HCT116 (cell line): ENCODE measurements around the gene CD164. TPM values are rescaled to one million over a fixed set of nuclear protein-coding genes. Genes with fewer than 3 reads are reported as not detected.

Experiments used
- ATAC-seq: fragments of 200-7000 bp; cut with Tn5 transposase; 2 replicates; pipeline ENCODE4 v1.9.1; 2020; ENCODE audit warnings: mild to moderate bottlenecking, moderate library complexity
- BruUV-seq: library from RNA; stranded (reverse); fragments of 400-500 nt; replicated peaks from 2 replicates; lab custom pipeline; 2021; lab: Mats Ljungman, UMichigan
- CTCF ChIA-PET: fragments of 300-600 bp; sonication (Branson Sonifier 250); formaldehyde crosslinking; loops from one replicate; lab custom pipeline; 2021; ENCODE audit warnings: antibody characterized with exemption; lab: Charles Lee
- POLR2A ChIA-PET: fragments of 300-600, 350-600 bp; sonication (Branson Sonifier 250); formaldehyde crosslinking; loops from one replicate; lab custom pipeline; 2021; ENCODE audit warnings: antibody characterized with exemption; lab: Charles Lee
- RAD21 ChIA-PET, 2 experiments: fragments of 300-600 bp; sonication (Branson Sonifier 250); formaldehyde crosslinking; loops; one replicate each; lab custom pipeline; 2023; ENCODE audit warnings: low total read pairs in 2 of 2; ENCODE audit not compliant: uncharacterized antibody in 2 of 2, unreplicated experiment in 2 of 2, low non-redundant PET in 1 of 2; lab: Charles Lee
- DNase-seq: peaks from one replicate; pipeline ENCODE4 v3.0.0-alpha.2; 2010; ENCODE audit warnings: low read depth, low spot score
- H2AFZ ChIP-seq: fragments of 200-600 bp; shearing (Covaris generic), sonication (generic); 2 replicates; pipeline ENCODE4 v1.6.1; 2017; ENCODE audit warnings: low read depth, mixed run types, mixed read lengths, antibody characterized with exemption, low read length; ENCODE audit not compliant: poor library complexity, severe bottlenecking
- H3K27ac ChIP-seq: 2 replicates; pipeline ENCODE4 v1.5.1; 2012; ENCODE audit warnings: low read depth, low read length
- H3K27me3 ChIP-seq: fragments of 200-600 bp; sonication (generic); 2 replicates; pipeline ENCODE4 v1.6.1; 2016; ENCODE audit warnings: mixed run types, low read length, mixed read lengths; ENCODE audit not compliant: insufficient read depth
- H3K36me3 ChIP-seq, 2 experiments: fragments of 200-500 bp in 1 of 2; fragments of 200-600 bp in 1 of 2; sonication (Bioruptor generic) in 1 of 2; sonication (generic) in 1 of 2; 2 replicates each; pipeline versions ENCODE4 v1.5.1 to v1.6.1; 2014 to 2016; ENCODE audit warnings: low read length in 2 of 2, inconsistent platforms in 1 of 2, mixed read lengths in 1 of 2, mixed run types in 1 of 2; ENCODE audit not compliant: insufficient read depth in 2 of 2, control insufficient read depth in 1 of 2
- H3K4me1 ChIP-seq, 2 experiments: fragments of 200-600 bp in 1 of 2; sonication (generic) in 1 of 2; 2 replicates each; pipeline versions ENCODE4 v1.5.1 to v1.6.1; 2012 to 2017; ENCODE audit warnings: low read length in 2 of 2, inconsistent platforms in 1 of 2, mild to moderate bottlenecking in 1 of 2, mixed read lengths in 1 of 2, mixed run types in 1 of 2, moderate library complexity in 1 of 2; ENCODE audit not compliant: insufficient read depth in 2 of 2, control insufficient read depth in 1 of 2
- H3K4me2 ChIP-seq: fragments of 200-600 bp; sonication (generic); 2 replicates; pipeline ENCODE4 v1.6.1; 2017; ENCODE audit warnings: mixed run types, low read length, mixed read lengths
- H3K4me3 ChIP-seq, 2 experiments: fragments of 200-600 bp in 1 of 2; sonication (generic) in 1 of 2; replicated peaks in 1 of 2; 2 replicates each; pipeline ENCODE4 v1.5.1; 2011 to 2016; ENCODE audit warnings: low read length in 2 of 2, control low read depth in 1 of 2, low read depth in 1 of 2, mild to moderate bottlenecking in 1 of 2, mixed read lengths in 1 of 2, mixed run types in 1 of 2
- H3K79me2 ChIP-seq: fragments of 200-600 bp; sonication (generic); 2 replicates; pipeline ENCODE4 v1.6.1; 2017; ENCODE audit warnings: mild to moderate bottlenecking, mixed run types, low read length, moderate library complexity, mixed read lengths; ENCODE audit not compliant: insufficient read depth
- H3K9ac ChIP-seq: fragments of 200-600 bp; sonication (generic); 2 replicates; pipeline ENCODE4 v1.6.1; 2016; ENCODE audit warnings: low read length, mixed read lengths
- H3K9me2 ChIP-seq: fragments of 200-600 bp; sonication (generic), shearing (Covaris generic); 2 replicates; pipeline ENCODE4 v1.6.1; 2017; ENCODE audit warnings: mixed run types, mild to moderate bottlenecking, moderate library complexity; ENCODE audit not compliant: insufficient read depth
- H3K9me3 ChIP-seq, 2 experiments: fragments of 200-500 bp in 1 of 2; fragments of 200-600 bp in 1 of 2; sonication (Bioruptor generic) in 1 of 2; sonication (generic) in 1 of 2; 2 replicates each; pipeline ENCODE4 v1.6.1; 2014 to 2017; ENCODE audit warnings: low read length in 2 of 2, mixed read lengths in 2 of 2, inconsistent platforms in 1 of 2, low read depth in 1 of 2, mild to moderate bottlenecking in 1 of 2, mixed run types in 1 of 2, moderate library complexity in 1 of 2; ENCODE audit not compliant: control insufficient read depth in 1 of 2, insufficient read depth in 1 of 2
- H4K20me1 ChIP-seq: fragments of 200-600 bp; sonication (generic), shearing (Covaris generic); 2 replicates; pipeline ENCODE4 v1.6.1; 2017; ENCODE audit warnings: mixed run types, mild to moderate bottlenecking, moderate library complexity; ENCODE audit not compliant: insufficient read depth
- ELF1 ChIP-seq: IDR thresholded peaks from 2 replicates; pipeline ENCODE4 v1.6.1; 2012; ENCODE audit warnings: low read depth, borderline replicate concordance
- EZH2phosphoT487 ChIP-seq: fragments of 200-600 bp; IDR thresholded peaks from 2 replicates; pipeline ENCODE4 v1.6.1; 2018; ENCODE audit warnings: antibody characterized with exemption, borderline replicate concordance
- JUND ChIP-seq: IDR thresholded peaks from 2 replicates; pipeline ENCODE4 v1.6.1; 2012
- RAD21 ChIP-seq: IDR thresholded peaks from 2 replicates; pipeline ENCODE4 v1.6.1; 2012; ENCODE audit warnings: low read depth, mild to moderate bottlenecking
- SIN3A ChIP-seq: IDR thresholded peaks from 2 replicates; pipeline ENCODE4 v1.6.1; 2012; ENCODE audit warnings: low read depth
- SP1 ChIP-seq: IDR thresholded peaks from 2 replicates; pipeline ENCODE4 v1.6.1; 2012; ENCODE audit warnings: low read depth
- SRF ChIP-seq: IDR thresholded peaks from 2 replicates; pipeline ENCODE4 v1.6.1; 2012; ENCODE audit warnings: low read depth
- TCF7L2 ChIP-seq: IDR thresholded peaks from 2 replicates; pipeline ENCODE4 v1.7.0; 2011; ENCODE audit warnings: borderline replicate concordance, inconsistent platforms; ENCODE audit not compliant: insufficient read depth, insufficient read length; ENCODE audit errors: extremely low read depth
- YY1 ChIP-seq: IDR thresholded peaks from 2 replicates; pipeline ENCODE4 v1.6.1; 2011; ENCODE audit warnings: low read length, low read depth, moderate library complexity, mild to moderate bottlenecking; ENCODE audit not compliant: insufficient replicate concordance; ENCODE audit errors: extremely low read depth
- ZFX ChIP-seq: fragments of 450-650 bp; IDR thresholded peaks from 2 replicates; pipeline ENCODE4 v1.6.1; 2017
- intact Hi-C: fragments of 100-400 bp; cut with micrococcal nuclease; formaldehyde crosslinking; loops from 2 replicates; pipeline ENCODE4 v1.10.0; 2022
- total RNA-seq: library from RNA; stranded (reverse); gene quantifications from one replicate; pipeline ENCODE4 v1.2.1, GENCODE V29; 2021; ENCODE audit not compliant: unreplicated experiment
- TF ChIP-seq, protein P1 (sequence below), 3 experiments: fragments of 200-600 bp in 1 of 3; sonication (generic) in 1 of 3; IDR thresholded peaks in 2 of 3; conservative IDR thresholded peaks in 1 of 3; 2 replicates each; pipeline ENCODE4 v1.5.1; 2012 to 2017; ENCODE audit warnings: low read depth in 2 of 3, low read length in 2 of 3, antibody characterized with exemption in 1 of 3, borderline replicate concordance in 1 of 3, control low read depth in 1 of 3, mild to moderate bottlenecking in 1 of 3, mixed read lengths in 1 of 3, mixed run types in 1 of 3, moderate library complexity in 1 of 3; ENCODE audit not compliant: insufficient read depth in 1 of 3

The CD164 gene
- total RNA-seq, 1 experiment from 2014 or later: 171 TPM

DNA sequence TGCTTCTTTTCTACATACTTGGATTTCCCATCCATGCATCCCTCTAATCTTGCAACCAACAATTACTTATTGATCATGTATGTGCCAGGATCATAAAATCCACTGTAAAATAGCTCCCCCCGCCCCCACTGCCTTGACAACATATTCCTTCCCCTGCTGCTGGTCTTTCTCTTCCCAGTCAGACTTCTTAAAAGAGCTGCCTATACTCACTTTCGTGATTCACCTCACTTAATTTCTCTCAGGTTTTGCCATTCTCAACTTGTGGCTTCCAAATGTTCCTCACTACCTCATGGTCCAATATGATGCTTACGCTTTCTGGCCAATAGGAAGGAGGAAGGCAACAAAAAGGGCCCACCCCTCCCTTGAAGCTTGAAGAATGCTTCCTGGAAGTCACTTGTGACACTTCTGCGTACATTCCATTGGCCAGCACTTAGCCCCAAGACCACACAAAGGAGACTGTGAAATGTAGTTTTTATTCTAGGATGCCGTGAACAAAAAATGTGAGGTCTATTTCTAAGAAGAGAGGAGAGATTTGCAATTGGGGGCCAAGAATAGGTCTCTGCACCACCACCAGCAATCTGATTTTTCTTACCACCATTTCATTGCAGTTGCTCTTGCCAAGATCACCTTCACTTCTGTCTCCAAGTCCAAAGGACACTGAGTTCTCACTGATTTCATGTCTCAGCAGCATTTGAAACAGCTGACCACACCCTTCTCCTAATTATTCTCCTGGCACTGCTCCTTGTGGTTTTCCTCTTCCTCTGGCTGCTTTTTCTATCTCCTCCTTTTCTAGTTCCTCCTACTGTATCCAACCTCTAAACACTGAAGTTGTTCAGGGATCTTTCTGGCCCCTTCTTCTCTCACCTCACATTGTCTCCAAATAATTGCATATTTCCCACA is 30.8 kb downstream of the CD164 start:
- TF ChIP-seq ZFX (no peak), SP1 (no peak)
- TF ChIP-seq, all 23 proteins: peak for 0
- H3K36me3 ChIP-seq: peaks cover 0 to 14% of the 10 kb centered on the region in 2 experiments; a peak in 2 of 4 replicates
- ChIA-PET RAD21 (no interaction called here), CTCF (no interaction called here), POLR2A (no interaction called here)
- no peak overlapping the region for H3K4me3 ChIP-seq
- no peak for ATAC-seq
- H3K79me2 ChIP-seq: no peaks in the 10 kb centered on the region
- no TSS peak for BruUV-seq
- no peak overlapping the region for H2AFZ ChIP-seq
- intact Hi-C loops: no loop called here
- no peaks in the 10 kb centered on the region for H3K9me2 ChIP-seq
- DNase-seq: no peak
- peaks cover 2 to 4% of the 10 kb centered on the region in 2 experiments; a peak in 2 of 4 replicates for H3K9me3 ChIP-seq
- no peak overlapping the region for H3K4me2 ChIP-seq
- H3K4me1 ChIP-seq: peaks cover 0 to 7% of the 10 kb centered on the region in 2 experiments; a peak in 1 of 4 replicates
- no peak overlapping the region for H3K27ac ChIP-seq
- no peak overlapping the region for H3K9ac ChIP-seq
- H3K27me3 ChIP-seq: no peaks in the 10 kb centered on the region
- H4K20me1 ChIP-seq: no peaks in the 10 kb centered on the region

DNA sequence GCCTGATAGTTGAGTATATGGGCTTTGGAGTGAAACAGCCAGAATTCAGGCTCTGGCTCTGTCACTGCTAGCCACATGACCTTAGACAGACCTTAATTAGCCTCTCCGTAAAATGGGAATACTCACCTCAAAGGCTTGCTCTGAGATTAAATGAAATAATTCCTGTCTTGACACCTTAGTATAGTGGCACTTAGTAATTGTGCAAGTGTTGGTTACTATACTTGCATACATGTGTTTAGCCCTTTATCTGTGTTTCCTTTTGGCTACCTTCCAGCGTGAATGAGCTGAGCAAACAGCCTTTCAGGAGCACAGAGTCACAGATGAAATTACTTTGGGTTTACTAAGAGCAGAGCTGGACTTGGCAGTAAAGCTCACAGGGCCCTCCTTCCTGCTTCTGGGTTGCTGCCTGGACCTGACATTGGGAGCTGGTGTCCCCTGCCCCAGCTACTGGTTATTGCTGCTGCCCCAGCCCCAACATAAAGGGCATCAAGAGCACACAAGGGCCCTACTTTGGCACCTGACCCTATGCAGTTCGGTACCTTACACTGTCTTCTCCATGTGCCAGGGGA is 32.8 kb downstream of the CD164 start:
- ChIA-PET RAD21 (no interaction called here), POLR2A (interaction anchor here (0.7 kb wide), 1 partner anchor 153 kb away, joined by 3 read pairs; no protein-coding TSS in a partner anchor), CTCF (no interaction called here)
- Histone ChIP-seq H3K9me3 (no peaks in the 10 kb centered on the region), H3K79me2 (no peaks in the 10 kb centered on the region), H3K9ac (no peak overlapping the region), H3K9me2 (no peaks in the 10 kb centered on the region), H3K27ac (no peak overlapping the region), H3K4me3 (no peak overlapping the region), H3K4me1 (peaks cover 2 to 7% of the 10 kb centered on the region in 2 experiments; a peak in 2 of 4 replicates), H3K27me3 (no peaks in the 10 kb centered on the region), H3K36me3 (no peaks in the 10 kb centered on the region)
- intact Hi-C loops: no loop called here
- no peak for ATAC-seq
- BruUV-seq: no TSS peak
- TF ChIP-seq RAD21: no peak
- no peak for TF ChIP-seq SIN3A
- no peak for TF ChIP-seq EZH2phosphoT487
- no peak for TF ChIP-seq TCF7L2
- no peak for TF ChIP-seq ELF1
- TF ChIP-seq, protein P1, sequence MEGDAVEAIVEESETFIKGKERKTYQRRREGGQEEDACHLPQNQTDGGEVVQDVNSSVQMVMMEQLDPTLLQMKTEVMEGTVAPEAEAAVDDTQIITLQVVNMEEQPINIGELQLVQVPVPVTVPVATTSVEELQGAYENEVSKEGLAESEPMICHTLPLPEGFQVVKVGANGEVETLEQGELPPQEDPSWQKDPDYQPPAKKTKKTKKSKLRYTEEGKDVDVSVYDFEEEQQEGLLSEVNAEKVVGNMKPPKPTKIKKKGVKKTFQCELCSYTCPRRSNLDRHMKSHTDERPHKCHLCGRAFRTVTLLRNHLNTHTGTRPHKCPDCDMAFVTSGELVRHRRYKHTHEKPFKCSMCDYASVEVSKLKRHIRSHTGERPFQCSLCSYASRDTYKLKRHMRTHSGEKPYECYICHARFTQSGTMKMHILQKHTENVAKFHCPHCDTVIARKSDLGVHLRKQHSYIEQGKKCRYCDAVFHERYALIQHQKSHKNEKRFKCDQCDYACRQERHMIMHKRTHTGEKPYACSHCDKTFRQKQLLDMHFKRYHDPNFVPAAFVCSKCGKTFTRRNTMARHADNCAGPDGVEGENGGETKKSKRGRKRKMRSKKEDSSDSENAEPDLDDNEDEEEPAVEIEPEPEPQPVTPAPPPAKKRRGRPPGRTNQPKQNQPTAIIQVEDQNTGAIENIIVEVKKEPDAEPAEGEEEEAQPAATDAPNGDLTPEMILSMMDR (IDR thresholded peaks at IDR 0.05 in 2 of 3, conservative IDR thresholded peaks at IDR 0.05 in 1 of 3; ENCODE audit: borderline replicate concordance in 1 of 3, insufficient read depth in 1 of 3, low read depth in 2 of 3, low read length in 2 of 3): no peak
- TF ChIP-seq JUND: no peak
- no peak for TF ChIP-seq SRF
- no peak for TF ChIP-seq YY1
- TF ChIP-seq, all 23 proteins: peak for 0
- no peak for DNase-seq
- H2AFZ ChIP-seq: no peak overlapping the region
- no peak overlapping the region for H3K4me2 ChIP-seq
- H4K20me1 ChIP-seq: no peaks in the 10 kb centered on the region
